T-cell (primary cell): ENCODE results near the gene AQP12B. TPM values are rescaled to one million over a fixed set of nuclear protein-coding genes. Genes with fewer than 3 reads are reported as not detected.
A peak's percentile ranks its signal among the peaks of the same experiment; 100 is the strongest.

Experiments used
- ATAC-seq, 4 experiments: fragments of 200-7000 bp in 3 of 4; fragments of 150-1000 bp in 1 of 4; cut with Tn5 transposase; replicated peaks in 1 of 4; 1 replicate in 3 of 4; 2 replicates in 1 of 4; pipeline ENCODE4 v1.10.0; 2021; ENCODE audit warnings: moderate library complexity in 3 of 4, mild to moderate bottlenecking in 2 of 4, moderate number of reproducible peaks in 1 of 4
- CTCF ChIA-PET, 2 donors: fragments of 300-600 bp; sonication (Branson Sonifier 250); formaldehyde crosslinking; loops; one replicate each; lab custom pipeline; 2022; ENCODE audit warnings: antibody characterized with exemption in 2 of 2; lab: Charles Lee
- POLR2A ChIA-PET, 2 donors: fragments of 300-600 bp; sonication (Branson Sonifier 250); formaldehyde crosslinking; loops; one replicate each; lab custom pipeline; 2022; ENCODE audit warnings: antibody characterized with exemption in 2 of 2; lab: Charles Lee
- DNase-seq, 35 experiments: peaks; one replicate each; pipeline versions ENCODE4 v3.0.0 to v3.0.0-alpha.2; 2013 to 2023
- H3K27ac ChIP-seq: one replicate; pipeline ENCODE4 v1.5.1; 2013; ENCODE audit warnings: low read length
- H3K27me3 ChIP-seq, 2 experiments: replicated peaks in 1 of 2; 1 replicate in 1 of 2; 2 replicates in 1 of 2; pipeline versions ENCODE4 v1.6.1 to v1.7.0; 2013; ENCODE audit warnings: low read length in 1 of 2, mixed read lengths in 1 of 2; ENCODE audit not compliant: control insufficient read depth in 2 of 2, insufficient read depth in 2 of 2; ENCODE audit errors: extremely low read depth in 1 of 2
- H3K36me3 ChIP-seq, 2 donors: 1 replicate in 1 of 2; 2 replicates in 1 of 2; pipeline versions ENCODE4 v1.6.1 to v1.7.0; 2013; ENCODE audit warnings: low read length in 1 of 2; ENCODE audit not compliant: control insufficient read depth in 2 of 2, insufficient read depth in 1 of 2; ENCODE audit errors: extremely low read depth in 1 of 2
- H3K4me1 ChIP-seq, 2 experiments: 1 replicate in 1 of 2; 2 replicates in 1 of 2; pipeline versions ENCODE4 v1.6.1 to v1.7.0; 2013; ENCODE audit warnings: low read length in 2 of 2, mixed read lengths in 1 of 2; ENCODE audit not compliant: insufficient read depth in 2 of 2, control insufficient read depth in 1 of 2; ENCODE audit errors: extremely low read depth in 1 of 2
- H3K4me3 ChIP-seq, 2 donors: 1 replicate in 1 of 2; 2 replicates in 1 of 2; pipeline versions ENCODE4 v1.5.1 to v1.7.0; 2013; ENCODE audit warnings: mild to moderate bottlenecking in 2 of 2, low read length in 1 of 2, moderate library complexity in 1 of 2; ENCODE audit not compliant: control insufficient read depth in 1 of 2; ENCODE audit errors: extremely low read depth in 1 of 2
- H3K9me3 ChIP-seq: 2 replicates; pipeline ENCODE4 v1.7.0; 2013
- H3K27ac Mint-ChIP-seq, 2 donors: one replicate each; pipeline ENCODE4 v1.8.0; 2020 to 2021; ENCODE audit warnings: mild to moderate bottlenecking in 2 of 2, mixed read lengths in 2 of 2
- H3K27me3 Mint-ChIP-seq, 2 donors: one replicate each; pipeline ENCODE4 v1.8.0; 2021 to 2022; ENCODE audit warnings: mixed read lengths in 2 of 2
- H3K36me3 Mint-ChIP-seq: one replicate; pipeline ENCODE4 v1.8.0; 2021; ENCODE audit warnings: mixed read lengths
- H3K4me1 Mint-ChIP-seq, 3 donors: one replicate each; pipeline ENCODE4 v1.8.0; 2020 to 2022; ENCODE audit warnings: mixed read lengths in 3 of 3, mild to moderate bottlenecking in 1 of 3
- H3K4me3 Mint-ChIP-seq, 3 donors: one replicate each; pipeline ENCODE4 v1.8.0; 2020 to 2022; ENCODE audit warnings: mild to moderate bottlenecking in 3 of 3, mixed read lengths in 3 of 3, moderate library complexity in 3 of 3
- H3K9me3 Mint-ChIP-seq, 3 donors: one replicate each; pipeline ENCODE4 v1.8.0; 2020 to 2022; ENCODE audit warnings: mixed read lengths in 3 of 3
- WGBS: methylation state at CpG from one replicate; pipeline ENCODE4 v1.1.5; 2013; ENCODE audit warnings: missing lambda C conversion rate; ENCODE audit not compliant: insufficient coverage; 5-methylcytosine and 5-hydroxymethylcytosine counted together
- total RNA-seq, 35 experiments: library from RNA in 6 of 35; stranded (reverse) in 6 of 35; fragments of 120-200 nt in 1 of 35; gene quantifications; one replicate each; pipeline versions ENCODE4 v1.2.1 to v1.2.4 and lab custom pipeline; 2013 to 2026

Gene AQP12B
- total RNA-seq, 5 donors from 2014 or later (not counting 1 experiment from before 2014, with no cell fraction given): not detected

DNA sequence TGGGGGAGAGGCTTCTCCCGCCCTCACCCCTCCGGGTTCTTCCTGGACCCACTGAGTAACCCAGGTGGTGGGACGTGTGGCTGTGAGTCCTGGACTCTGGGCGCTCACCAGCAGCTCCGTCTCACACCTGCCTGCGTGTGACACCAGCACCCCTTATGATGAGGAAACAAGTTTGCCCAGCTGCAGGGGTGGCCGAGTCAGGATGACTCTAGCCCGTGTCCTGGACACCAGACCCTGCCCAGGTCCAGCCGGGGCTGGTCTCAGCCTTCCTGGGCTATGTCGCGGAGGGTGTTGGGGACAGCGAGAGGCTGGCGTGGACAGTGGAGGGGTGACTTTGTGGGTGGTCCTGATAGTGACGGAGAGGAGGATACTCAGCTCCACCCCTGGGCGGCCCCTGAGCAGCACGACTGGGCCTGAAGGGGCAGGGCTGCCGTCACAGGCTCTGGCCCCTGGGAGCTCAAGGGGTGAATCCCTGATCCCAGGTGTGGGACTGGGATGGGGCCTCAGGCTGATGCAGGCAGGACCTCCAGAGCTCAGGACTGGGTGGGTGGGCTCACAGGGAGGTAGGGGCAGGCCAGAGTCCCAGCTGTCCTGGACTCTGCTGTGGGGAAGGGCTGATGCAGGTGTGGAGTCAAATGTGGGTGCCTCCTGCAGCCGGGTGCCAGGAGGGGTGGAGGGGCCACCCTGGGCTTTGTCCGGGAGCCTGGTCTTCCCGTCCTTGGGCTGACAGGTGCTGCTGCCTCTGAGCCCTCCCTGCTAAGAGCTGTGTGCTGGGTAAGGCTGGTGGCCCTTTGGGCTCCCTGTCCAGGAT lies 53.7 kb downstream of the AQP12B start:
- ATAC-seq: no peak
- Mint-ChIP-seq H3K4me1 (peaks cover 21 to 34% (median 31%) of the 10 kb centered on the region in 3 donors), H3K27ac (no peak overlapping the region), H3K27me3 (no peaks in the 10 kb centered on the region), H3K4me3 (no peak overlapping the region), H3K9me3 (peaks cover 0 to 10% (median 7%) of the 10 kb centered on the region in 3 donors), H3K36me3 (peaks cover 6% of the 10 kb centered on the region)
- H3K4me3 ChIP-seq: no peak overlapping the region
- no peaks in the 10 kb centered on the region for H3K9me3 ChIP-seq
- H3K4me1 ChIP-seq: peaks cover 27 to 47% of the 10 kb centered on the region in 2 experiments
- DNase-seq: no peak
- H3K27me3 ChIP-seq: no peaks in the 10 kb centered on the region
- POLR2A ChIA-PET: interaction anchor here in 1 of 2 donors (0.5 kb wide), 1 partner anchor 17 kb away, joined by 3 read pairs; no protein-coding TSS in a partner anchor
- CTCF ChIA-PET: interaction anchor here (0.6 kb wide), 3 partner anchors 60 to 1317 kb away, joined by 3 read pairs; no protein-coding TSS in a partner anchor
- H3K36me3 ChIP-seq: peaks cover 0 to 5% of the 10 kb centered on the region in 2 donors
- no peak overlapping the region for H3K27ac ChIP-seq
- WGBS: 94% methylated on average over 14 of the region's 20 CpGs

DNA sequence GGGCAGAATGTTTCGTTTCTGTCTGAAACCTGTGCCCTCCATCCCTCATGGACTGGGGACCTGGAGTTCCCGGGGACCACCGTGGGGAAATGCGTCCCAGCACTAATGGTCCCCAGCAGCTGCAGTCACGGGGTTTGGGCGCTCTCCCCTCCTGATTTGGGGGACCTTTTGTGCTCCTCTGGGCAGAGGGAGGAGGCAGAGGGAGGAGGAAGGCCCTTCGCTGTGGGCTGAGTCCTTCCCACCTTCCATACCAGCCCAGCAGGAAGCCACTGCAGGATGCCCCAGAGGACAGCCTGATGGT lies 54.2 kb downstream of the AQP12B start:
- Mint-ChIP-seq H3K27ac (no peak overlapping the region), H3K27me3 (no peaks in the 10 kb centered on the region), H3K9me3 (peaks cover 0 to 6% (median 5%) of the 10 kb centered on the region in 3 donors), H3K36me3 (peaks cover 5% of the 10 kb centered on the region), H3K4me3 (no peak overlapping the region), H3K4me1 (peaks cover 21 to 36% (median 34%) of the 10 kb centered on the region in 3 donors)
- WGBS: 96% methylated on average over 5 of the region's 7 CpGs
- Histone ChIP-seq H3K36me3 (peaks cover 0 to 5% of the 10 kb centered on the region in 2 donors), H3K9me3 (no peaks in the 10 kb centered on the region), H3K27me3 (no peaks in the 10 kb centered on the region), H3K27ac (no peak overlapping the region), H3K4me3 (no peak overlapping the region), H3K4me1 (peaks cover 32 to 53% of the 10 kb centered on the region in 2 experiments)
- CTCF ChIA-PET: interaction anchor here in 1 of 2 donors (0.6 kb wide), 1 partner anchor 1318 kb away, joined by 3 read pairs; no protein-coding TSS in a partner anchor
- ATAC-seq: no peak
- POLR2A ChIA-PET: no interaction called here
- DNase-seq: no peak

DNA sequence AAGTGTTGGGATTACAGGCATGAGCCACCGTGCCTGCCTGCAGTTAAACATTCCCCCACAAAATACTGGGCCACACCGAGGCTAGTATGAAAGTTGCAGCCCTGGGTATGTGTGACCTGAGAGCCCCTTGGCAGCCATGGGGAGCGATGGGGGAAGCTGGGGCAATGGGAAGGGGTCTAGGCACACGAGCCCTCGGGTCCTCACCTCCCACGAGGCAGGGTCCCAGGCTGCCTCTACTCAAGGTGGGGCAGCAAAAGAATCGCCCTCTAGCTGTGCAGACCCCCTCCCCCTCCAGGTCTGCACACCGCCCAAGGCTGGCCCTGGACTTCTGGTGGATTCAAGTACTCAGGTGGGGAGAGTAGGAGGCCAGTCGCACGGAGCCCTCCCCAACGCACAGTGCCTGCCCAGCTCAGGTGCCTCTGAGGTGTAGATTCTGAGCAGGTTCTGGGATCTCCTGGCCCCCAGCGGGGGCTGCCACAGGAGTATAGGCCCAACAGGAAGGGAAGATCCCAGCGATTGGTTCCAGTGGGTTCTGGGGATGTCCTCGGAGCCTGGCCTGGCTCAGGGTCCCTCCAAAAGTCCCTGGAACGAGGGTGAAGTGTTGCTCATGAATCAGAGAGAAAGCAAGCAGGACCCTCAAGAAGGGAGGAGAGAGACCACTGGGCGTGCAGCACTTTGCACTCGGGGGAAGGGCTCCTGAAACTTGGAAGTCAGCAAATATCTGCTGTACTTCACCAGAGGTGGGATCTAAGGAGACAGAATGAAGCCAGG lies 54.8 kb downstream of the AQP12B start:
- WGBS: 97% methylated on average over 7 of the region's 17 CpGs
- H3K27me3 Mint-ChIP-seq: no peaks in the 10 kb centered on the region
- H3K4me3 ChIP-seq: no peak overlapping the region
- no peaks in the 10 kb centered on the region for H3K9me3 ChIP-seq
- peaks cover 0 to 5% of the 10 kb centered on the region in 2 donors for H3K36me3 ChIP-seq
- ATAC-seq (no peak), DNase-seq (no peak)
- CTCF ChIA-PET: no interaction called here
- peaks cover 34 to 58% of the 10 kb centered on the region in 2 experiments for H3K4me1 ChIP-seq
- H3K27me3 ChIP-seq: no peaks in the 10 kb centered on the region
- no peak overlapping the region for H3K27ac ChIP-seq
- peak overlapping the region in 1 of 3 donors; percentile 36 for H3K4me3 Mint-ChIP-seq
- H3K4me1 Mint-ChIP-seq: peaks cover 27 to 40% (median 39%) of the 10 kb centered on the region in 3 donors
- peak overlapping the region in 1 of 2 donors; percentile 89 for H3K27ac Mint-ChIP-seq
- peaks cover 0 to under 1% (median 0%) of the 10 kb centered on the region in 3 donors for H3K9me3 Mint-ChIP-seq
- no peaks in the 10 kb centered on the region for H3K36me3 Mint-ChIP-seq
- POLR2A ChIA-PET: no interaction called here

DNA sequence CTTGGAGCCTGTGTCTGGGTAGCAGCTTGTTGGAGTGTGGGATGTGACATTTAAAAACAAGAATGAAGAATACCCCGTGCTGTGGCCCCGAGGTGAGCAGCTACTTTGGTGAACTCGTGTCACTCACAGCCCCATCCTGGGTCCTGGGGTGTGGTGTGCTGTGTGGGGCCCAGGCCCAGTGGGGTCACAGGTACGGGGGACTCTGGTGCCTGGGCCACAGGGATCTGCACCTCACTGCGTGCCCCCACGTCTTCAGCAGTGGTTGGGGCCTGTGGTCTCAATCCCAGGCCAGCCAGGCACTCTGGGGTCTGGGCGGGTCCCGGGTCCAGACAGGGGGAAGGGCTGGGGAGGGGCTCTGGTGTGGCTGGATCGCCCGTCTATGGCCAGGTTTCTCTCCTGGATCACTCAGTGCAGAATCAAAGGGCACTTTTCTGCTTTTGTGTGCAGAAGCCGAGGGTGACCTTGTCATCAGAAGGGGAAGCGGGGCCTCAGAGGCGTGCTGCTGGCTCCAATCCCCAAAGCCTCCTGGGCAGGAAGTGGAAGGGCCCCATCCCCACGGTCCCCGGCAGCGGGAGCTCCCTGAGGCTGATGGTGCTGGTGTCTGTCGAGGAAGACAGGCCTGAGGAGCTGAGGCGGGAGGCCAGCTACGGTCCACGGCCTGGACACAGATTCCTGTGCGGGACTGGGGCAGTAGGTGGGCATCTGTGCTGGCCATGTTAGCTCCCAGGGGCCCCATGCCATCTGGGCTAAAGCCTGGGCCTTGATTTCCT lies 56.0 kb downstream of the AQP12B start:
- H3K4me1 ChIP-seq: peaks cover 45 to 70% of the 10 kb centered on the region in 2 experiments
- CTCF ChIA-PET: no interaction called here
- H3K4me3 ChIP-seq: no peak overlapping the region
- no peaks in the 10 kb centered on the region for H3K9me3 Mint-ChIP-seq
- POLR2A ChIA-PET: no interaction called here
- no peaks in the 10 kb centered on the region for H3K27me3 Mint-ChIP-seq
- H3K27me3 ChIP-seq: no peaks in the 10 kb centered on the region
- H3K27ac ChIP-seq: peak overlapping the region; percentile 76
- DNase-seq (peak in 12 of 35 experiments; percentile 15 to 53 (median 26)), ATAC-seq (peak in 2 of 4 experiments; percentile 23 to 27)
- H3K9me3 ChIP-seq: no peaks in the 10 kb centered on the region
- peaks cover 0 to 5% of the 10 kb centered on the region in 2 donors for H3K36me3 ChIP-seq
- H3K4me3 Mint-ChIP-seq: peak overlapping the region in 2 of 3 donors; percentile 28 to 31
- H3K36me3 Mint-ChIP-seq: no peaks in the 10 kb centered on the region
- peaks cover 37 to 51% (median 49%) of the 10 kb centered on the region in 3 donors for H3K4me1 Mint-ChIP-seq
- peak overlapping the region; percentile 74 to 89 for H3K27ac Mint-ChIP-seq
- WGBS: 40% methylated on average over 19 of the region's 21 CpGs

Other genes with a start within 250 kb of the AQP12B start
- 1 to 10 TPM; 1.3 to 2.6 (median 1.8) TPM for gene GPC1, start 247.2 kb downstream of the AQP12B start, total RNA-seq
- 10 to 100 TPM; 44.6 to 89.5 (median 79.8) TPM for gene ANKMY1, start 124.9 kb downstream of the AQP12B start, total RNA-seq
- 10 to 100 TPM; 11.0 to 17.3 (median 15.4) TPM for gene DUSP28, start 122.5 kb downstream of the AQP12B start, total RNA-seq
- 100 to 1,000 TPM in 4 of 5 donors, 10 to 100 TPM in 1; 87.6 to 202 (median 189) TPM for gene RNPEPL1, start 114.4 kb downstream of the AQP12B start, total RNA-seq
- gene CAPN10, start 96.2 kb downstream of the AQP12B start, total RNA-seq: 100 to 1,000 TPM in 2 of 5 donors, 10 to 100 TPM in 3; 73.3 to 107 (median 96.1) TPM
- 10 to 100 TPM in 3 of 5 donors, 1 to 10 TPM in 2; 6.2 to 16.2 (median 10.4) TPM for gene GPR35, start 57.4 kb downstream of the AQP12B start, total RNA-seq
- not detected for gene AQP12A, start 9.0 kb upstream of the AQP12B start, total RNA-seq
- under 1 TPM in 3 of 5 donors, not detected in 2; 0.43 to 0.58 (median 0.51) TPM for gene KIF1A, start 137.3 kb upstream of the AQP12B start, total RNA-seq
- gene AGXT, start 185.9 kb upstream of the AQP12B start, total RNA-seq: under 1 TPM in 3 of 5 donors, not detected in 2; 0.41 to 0.88 (median 0.76) TPM
- gene MAB21L4, start 213.3 kb upstream of the AQP12B start, total RNA-seq: not detected
- gene CROCC2, start 223.5 kb upstream of the AQP12B start, total RNA-seq: not detected